ENCODE data around the gene ITPKB. TPM values are rescaled to one million over a fixed set of nuclear protein-coding genes. Genes with fewer than 3 reads are reported as not detected.

The ITPKB gene
- total RNA-seq, 1 donor from 2014 or later, result 31.2 TPM

- H3K36me3 Mint-ChIP-seq (ENCODE audit: low read depth), result peaks cover 43% of the 10 kb centered on the region
- no peaks in the 10 kb centered on the region for H3K9me3 Mint-ChIP-seq
- peak overlapping the region; percentile 83 for H3K27ac Mint-ChIP-seq
- peaks cover 89% of the 10 kb centered on the region for H3K4me1 Mint-ChIP-seq
- DNase-seq, result no peak
- intact Hi-C loops (cut with micrococcal nuclease), result loop anchor here (2.0 kb wide), 1 partner anchor 61 kb away; no protein-coding TSS in a partner anchor
- H3K4me3 Mint-ChIP-seq, result peak overlapping the region; percentile 23
- H3K27me3 Mint-ChIP-seq, result no peaks in the 10 kb centered on the region
Measured at GRCh38 chr1:226687426-226687825, 51.7 kb downstream of the ITPKB start.

- H3K27me3 Mint-ChIP-seq, result no peaks in the 10 kb centered on the region
- peaks cover 86% of the 10 kb centered on the region for H3K4me1 Mint-ChIP-seq
- H3K36me3 Mint-ChIP-seq (ENCODE audit: low read depth), result peaks cover 40% of the 10 kb centered on the region
- DNase-seq, result no peak
- H3K27ac Mint-ChIP-seq, result peak overlapping the region; percentile 84
- peak overlapping the region; percentile 36 for H3K4me3 Mint-ChIP-seq
- intact Hi-C loops (cut with micrococcal nuclease), result loop anchor here (2.0 kb wide), 1 partner anchor 60 kb away; no protein-coding TSS in a partner anchor
- H3K9me3 Mint-ChIP-seq, result no peaks in the 10 kb centered on the region
Measured at GRCh38 chr1:226686440-226687425, 52.3 kb downstream of the ITPKB start.

GRCh38 chr1:226685196-226685820 is 53.8 kb downstream of the ITPKB start:
- no peaks in the 10 kb centered on the region for H3K27me3 Mint-ChIP-seq
- H3K27ac Mint-ChIP-seq, result peak overlapping the region; percentile 82
- H3K9me3 Mint-ChIP-seq, result no peaks in the 10 kb centered on the region
- H3K4me3 Mint-ChIP-seq, result no peak overlapping the region
- DNase-seq, result no peak
- intact Hi-C loops (cut with micrococcal nuclease), result no loop called here
- H3K4me1 Mint-ChIP-seq, result peaks cover 82% of the 10 kb centered on the region
- peaks cover 31% of the 10 kb centered on the region for H3K36me3 Mint-ChIP-seq (ENCODE audit: low read depth)

GRCh38 chr1:226684026-226684425 is 55.1 kb downstream of the ITPKB start:
- intact Hi-C loops (cut with micrococcal nuclease), result no loop called here

GRCh38 chr1:226682871-226683814 is 55.9 kb downstream of the ITPKB start:
- no peak for DNase-seq
- Mint-ChIP-seq H3K36me3 (ENCODE audit: low read depth) (peaks cover 24% of the 10 kb centered on the region), H3K4me3 (no peak overlapping the region), H3K27me3 (no peaks in the 10 kb centered on the region), H3K27ac (peak overlapping the region; percentile 52), H3K9me3 (no peaks in the 10 kb centered on the region), H3K4me1 (peaks cover 85% of the 10 kb centered on the region)
- intact Hi-C loops (cut with micrococcal nuclease), result no loop called here

More at GRCh38 chr1:226684026-226684425, 55.1 kb downstream of the ITPKB start:
- Mint-ChIP-seq H3K27me3 (no peaks in the 10 kb centered on the region), H3K36me3 (ENCODE audit: low read depth) (peaks cover 27% of the 10 kb centered on the region), H3K4me1 (peaks cover 85% of the 10 kb centered on the region), H3K27ac (peak overlapping the region; percentile 52), H3K4me3 (peak overlapping the region; percentile 1), H3K9me3 (no peaks in the 10 kb centered on the region)
- no peak for DNase-seq

- peaks cover 27% of the 10 kb centered on the region for H3K36me3 Mint-ChIP-seq (ENCODE audit: low read depth)
- no peak overlapping the region for H3K27ac Mint-ChIP-seq
- DNase-seq, result no peak
- no peaks in the 10 kb centered on the region for H3K27me3 Mint-ChIP-seq
- intact Hi-C loops (cut with micrococcal nuclease), result no loop called here
- H3K9me3 Mint-ChIP-seq, result no peaks in the 10 kb centered on the region
- peaks cover 84% of the 10 kb centered on the region for H3K4me1 Mint-ChIP-seq
- no peak overlapping the region for H3K4me3 Mint-ChIP-seq
Measured at GRCh38 chr1:226681652-226682493, 57.2 kb downstream of the ITPKB start.

GRCh38 chr1:226680653-226681052 is 58.4 kb downstream of the ITPKB start:
- Mint-ChIP-seq H3K36me3 (ENCODE audit: low read depth) (peaks cover 21% of the 10 kb centered on the region), H3K27ac (peak overlapping the region; percentile 96), H3K4me1 (peaks cover 86% of the 10 kb centered on the region), H3K9me3 (no peaks in the 10 kb centered on the region), H3K27me3 (no peaks in the 10 kb centered on the region), H3K4me3 (peak overlapping the region; percentile 82)
- DNase-seq, result no peak
- intact Hi-C loops (cut with micrococcal nuclease), result no loop called here

GRCh38 chr1:226679853-226680516 is 59.1 kb downstream of the ITPKB start:
- intact Hi-C loops (cut with micrococcal nuclease), result loop anchor here (1.0 to 5.0 kb wide), 5 partner anchors 10 to 202 kb away; no protein-coding TSS in a partner anchor
- Mint-ChIP-seq H3K27me3 (no peaks in the 10 kb centered on the region), H3K4me3 (peak overlapping the region; percentile 82), H3K36me3 (ENCODE audit: low read depth) (peaks cover 17% of the 10 kb centered on the region), H3K4me1 (peaks cover 86% of the 10 kb centered on the region), H3K9me3 (no peaks in the 10 kb centered on the region), H3K27ac (peak overlapping the region; percentile 96)
- peak; percentile 92 for DNase-seq

- H3K27ac Mint-ChIP-seq, result peak overlapping the region; percentile 96
- no peaks in the 10 kb centered on the region for H3K9me3 Mint-ChIP-seq
- H3K36me3 Mint-ChIP-seq (ENCODE audit: low read depth), result peaks cover 20% of the 10 kb centered on the region
- no peaks in the 10 kb centered on the region for H3K27me3 Mint-ChIP-seq
- no peak for DNase-seq
- intact Hi-C loops (cut with micrococcal nuclease), result loop anchor here (1.0 to 5.0 kb wide), 5 partner anchors 11 to 203 kb away; no protein-coding TSS in a partner anchor
- peaks cover 89% of the 10 kb centered on the region for H3K4me1 Mint-ChIP-seq
- H3K4me3 Mint-ChIP-seq, result peak overlapping the region; percentile 82
Measured at GRCh38 chr1:226679262-226679661, 59.8 kb downstream of the ITPKB start.

GRCh38 chr1:226678701-226679100 is 60.4 kb downstream of the ITPKB start:
- H3K36me3 Mint-ChIP-seq (ENCODE audit: low read depth), result peaks cover 16% of the 10 kb centered on the region
- DNase-seq, result peak; percentile 84
- peak overlapping the region; percentile 96 for H3K27ac Mint-ChIP-seq
- H3K27me3 Mint-ChIP-seq, result no peaks in the 10 kb centered on the region
- no peaks in the 10 kb centered on the region for H3K9me3 Mint-ChIP-seq
- H3K4me1 Mint-ChIP-seq, result peaks cover 88% of the 10 kb centered on the region
- peak overlapping the region; percentile 82 for H3K4me3 Mint-ChIP-seq
- intact Hi-C loops (cut with micrococcal nuclease), result loop anchor here (1.0 to 5.0 kb wide), 5 partner anchors 12 to 204 kb away; no protein-coding TSS in a partner anchor

GRCh38 chr1:226678251-226678650 is 60.8 kb downstream of the ITPKB start:
- peaks cover 12% of the 10 kb centered on the region for H3K36me3 Mint-ChIP-seq (ENCODE audit: low read depth)
- H3K4me3 Mint-ChIP-seq, result peak overlapping the region; percentile 82
- DNase-seq, result no peak
- intact Hi-C loops (cut with micrococcal nuclease), result loop anchor here (2.0 to 5.0 kb wide), 3 partner anchors 35 to 204 kb away; no protein-coding TSS in a partner anchor
- H3K4me1 Mint-ChIP-seq, result peaks cover 85% of the 10 kb centered on the region
- no peaks in the 10 kb centered on the region for H3K9me3 Mint-ChIP-seq
- no peaks in the 10 kb centered on the region for H3K27me3 Mint-ChIP-seq
- peak overlapping the region; percentile 96 for H3K27ac Mint-ChIP-seq

Data from activated CD4-positive, alpha-beta T cell treated with anti-CD3 and anti-CD28 coated beads, Interleukin-2, amount 10 ng/mL, durations not matched to agents 24 days and 14 days (primary cell).